ENCODE results near the gene RBX1.

Gene RBX1

GRCh38 chr22:40954113-40954512 lies 2.9 kb downstream of the RBX1 start:
- H3K4me3 ChIP-seq (ENCODE audit: low read depth, low read length): no peak overlapping the region
- no peak for TF ChIP-seq CTCF (IDR thresholded peaks at IDR 0.05; ENCODE audit: low read depth, low read length, missing control alignments)
- DNase-seq (ENCODE audit: low read depth): no peak
- in situ Hi-C loops (cut with HindIII; ENCODE audit: low sequenced_read_pairs): no loop called here

- in situ Hi-C loops (cut with HindIII; ENCODE audit: low sequenced_read_pairs): no loop called here
- TF ChIP-seq CTCF (IDR thresholded peaks at IDR 0.05; ENCODE audit: low read depth, low read length, missing control alignments): no peak
- DNase-seq (ENCODE audit: low read depth): no peak
- H3K4me3 ChIP-seq (ENCODE audit: low read depth, low read length): no peak overlapping the region
These were observed 4.4 kb downstream of the RBX1 start for GRCh38 chr22:40955571-40955970.

- DNase-seq (ENCODE audit: low read depth): no peak
- no peak for TF ChIP-seq CTCF (IDR thresholded peaks at IDR 0.05; ENCODE audit: low read depth, low read length, missing control alignments)
- in situ Hi-C loops (cut with HindIII; ENCODE audit: low sequenced_read_pairs): no loop called here
- no peak overlapping the region for H3K4me3 ChIP-seq (ENCODE audit: low read depth, low read length)
These were observed 6.4 kb downstream of the RBX1 start for GRCh38 chr22:40957601-40958000.

GRCh38 chr22:40958299-40958698 lies 7.1 kb downstream of the RBX1 start:
- TF ChIP-seq CTCF (IDR thresholded peaks at IDR 0.05; ENCODE audit: low read depth, low read length, missing control alignments): no peak
- DNase-seq (ENCODE audit: low read depth): no peak
- no peak overlapping the region for H3K4me3 ChIP-seq (ENCODE audit: low read depth, low read length)
- in situ Hi-C loops (cut with HindIII; ENCODE audit: low sequenced_read_pairs): no loop called here

- no peak overlapping the region for H3K4me3 ChIP-seq (ENCODE audit: low read depth, low read length)
- no peak for DNase-seq (ENCODE audit: low read depth)
- TF ChIP-seq CTCF (IDR thresholded peaks at IDR 0.05; ENCODE audit: low read depth, low read length, missing control alignments): no peak
- in situ Hi-C loops (cut with HindIII; ENCODE audit: low sequenced_read_pairs): no loop called here
These were observed 9.0 kb downstream of the RBX1 start for GRCh38 chr22:40960145-40960544.

GRCh38 chr22:40965936-40966725 lies 15.0 kb downstream of the RBX1 start:
- no peak for TF ChIP-seq CTCF (IDR thresholded peaks at IDR 0.05; ENCODE audit: low read depth, low read length, missing control alignments)
- no peak overlapping the region for H3K4me3 ChIP-seq (ENCODE audit: low read depth, low read length)
- DNase-seq (ENCODE audit: low read depth): no peak
- in situ Hi-C loops (cut with HindIII; ENCODE audit: low sequenced_read_pairs): no loop called here

All from astrocyte of the cerebellum (primary cell).